ENCODE results near the gene MCF2L2. TPM values are rescaled to one million over a fixed set of nuclear protein-coding genes. Genes with fewer than 3 reads are reported as not detected.

Gene MCF2L2
- total and polyA plus RNA-seq, 9 donors: 0.09 to 0.56 (median 0.24) TPM

DNA sequence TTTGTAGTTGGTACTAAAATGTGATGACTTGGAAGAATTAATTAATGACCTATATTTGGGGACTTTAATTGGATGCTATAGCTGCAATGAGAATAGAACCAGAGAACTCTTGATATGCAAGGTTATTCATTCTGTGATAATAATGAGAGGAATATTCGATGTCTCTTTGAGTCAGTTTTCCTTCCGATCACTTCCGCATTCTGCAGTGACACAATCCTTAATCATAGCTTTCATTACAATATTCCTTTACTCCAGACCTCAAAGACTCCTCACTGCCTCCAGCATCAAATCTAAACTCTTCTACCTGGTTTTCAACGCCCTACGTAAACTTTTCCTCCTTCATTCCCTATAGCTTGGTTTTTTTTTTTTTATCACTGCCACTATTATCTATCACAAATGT is 153.8 kb downstream of the MCF2L2 start:
- DNase-seq: no peak
- no peaks in the 10 kb centered on the region for H3K27me3 ChIP-seq (ENCODE audit: control insufficient read depth, insufficient read depth, low read length)
- H3K27ac ChIP-seq (ENCODE audit: low read length): no peak overlapping the region
- H3K4me3 ChIP-seq (ENCODE audit: low read length): no peak overlapping the region
- H3K9me3 ChIP-seq (replicated peaks; ENCODE audit: control insufficient read depth, low read depth, low read length): no peaks in the 10 kb centered on the region
- H3K36me3 ChIP-seq (ENCODE audit: control insufficient read depth, insufficient read depth, low read length): peaks cover 3% of the 10 kb centered on the region
- H3K4me1 ChIP-seq (ENCODE audit: control insufficient read depth, insufficient read depth, low read length): peaks cover 3% of the 10 kb centered on the region
- WGBS (ENCODE audit: insufficient coverage): 89% methylated on average over 2 of the region's 5 CpGs

DNA sequence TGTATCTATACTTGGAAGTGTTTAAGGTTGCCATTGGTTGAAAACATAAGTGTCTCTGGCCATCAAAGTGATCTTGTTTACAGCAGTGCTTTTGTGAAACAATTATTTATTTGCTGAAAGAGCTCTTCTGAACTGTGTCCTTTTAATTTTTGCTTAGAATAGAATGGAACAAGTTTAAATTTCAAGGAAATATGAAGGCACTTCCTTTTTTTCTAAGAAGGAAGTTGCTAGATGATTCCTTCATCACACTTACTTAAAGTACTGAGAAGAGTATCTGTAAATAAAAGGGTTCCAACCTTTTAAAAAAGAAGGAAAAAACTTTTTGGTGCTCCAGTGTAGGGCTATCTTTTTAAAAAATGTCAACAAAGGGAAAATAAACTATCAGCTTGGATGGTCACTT is 155.6 kb downstream of the MCF2L2 start:
- H3K36me3 ChIP-seq (ENCODE audit: control insufficient read depth, insufficient read depth, low read length): peaks cover 3% of the 10 kb centered on the region
- H3K4me1 ChIP-seq (ENCODE audit: control insufficient read depth, insufficient read depth, low read length): peaks cover 3% of the 10 kb centered on the region
- no peak overlapping the region for H3K4me3 ChIP-seq (ENCODE audit: low read length)
- H3K9me3 ChIP-seq (replicated peaks; ENCODE audit: control insufficient read depth, low read depth, low read length): no peaks in the 10 kb centered on the region
- no peak overlapping the region for H3K27ac ChIP-seq (ENCODE audit: low read length)
- peak; percentile 35 for DNase-seq
- no peaks in the 10 kb centered on the region for H3K27me3 ChIP-seq (ENCODE audit: control insufficient read depth, insufficient read depth, low read length)

- H3K27ac ChIP-seq (ENCODE audit: low read length): no peak overlapping the region
- no peaks in the 10 kb centered on the region for H3K9me3 ChIP-seq (replicated peaks; ENCODE audit: control insufficient read depth, low read depth, low read length)
- H3K4me3 ChIP-seq (ENCODE audit: low read length): no peak overlapping the region
- H3K27me3 ChIP-seq (ENCODE audit: control insufficient read depth, insufficient read depth, low read length): no peaks in the 10 kb centered on the region
- peaks cover 5% of the 10 kb centered on the region for H3K4me1 ChIP-seq (ENCODE audit: control insufficient read depth, insufficient read depth, low read length)
- H3K36me3 ChIP-seq (ENCODE audit: control insufficient read depth, insufficient read depth, low read length): peaks cover 3% of the 10 kb centered on the region
- no CpG with 5 or more reads among the region's 3 CpGs for WGBS (ENCODE audit: insufficient coverage)
- no peak for DNase-seq
Observed at GRCh38 chr3:183272142-183272541, 156.3 kb downstream of the MCF2L2 start.

- no peak overlapping the region for H3K27ac ChIP-seq (ENCODE audit: low read length)
- H3K27me3 ChIP-seq (ENCODE audit: control insufficient read depth, insufficient read depth, low read length): no peaks in the 10 kb centered on the region
- peaks cover 11% of the 10 kb centered on the region for H3K4me1 ChIP-seq (ENCODE audit: control insufficient read depth, insufficient read depth, low read length)
- 91% methylated on average over 5 of the region's 7 CpGs for WGBS (ENCODE audit: insufficient coverage)
- no peak for DNase-seq
- H3K9me3 ChIP-seq (replicated peaks; ENCODE audit: control insufficient read depth, low read depth, low read length): no peaks in the 10 kb centered on the region
- no peak overlapping the region for H3K4me3 ChIP-seq (ENCODE audit: low read length)
- H3K36me3 ChIP-seq (ENCODE audit: control insufficient read depth, insufficient read depth, low read length): peaks cover 3% of the 10 kb centered on the region
Observed at GRCh38 chr3:183270344-183270743, 158.1 kb downstream of the MCF2L2 start.

DNA sequence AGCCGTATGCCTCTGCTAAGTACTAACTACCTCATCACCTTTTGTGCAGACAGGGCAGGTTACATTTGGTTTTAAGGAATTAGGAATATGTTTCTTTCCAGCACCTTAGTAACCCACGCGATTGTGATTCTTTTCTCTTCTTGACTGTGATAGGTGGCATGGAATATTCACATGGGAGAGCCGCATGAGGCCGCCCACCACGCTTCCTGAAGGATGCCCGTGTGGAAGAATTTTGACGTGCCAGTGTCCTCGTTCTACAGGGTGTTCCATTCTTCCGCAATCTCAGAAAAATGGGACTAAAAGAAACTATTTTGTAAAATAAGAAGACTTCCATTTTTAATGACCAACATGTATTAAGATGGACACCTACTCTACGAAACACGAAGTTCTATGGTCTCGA is 159.1 kb downstream of the MCF2L2 start:
- WGBS (ENCODE audit: insufficient coverage): 80% methylated on average over 1 of the region's 13 CpGs
- H3K27ac ChIP-seq (ENCODE audit: low read length): no peak overlapping the region
- H3K36me3 ChIP-seq (ENCODE audit: control insufficient read depth, insufficient read depth, low read length): peaks cover 3% of the 10 kb centered on the region
- DNase-seq: no peak
- no peak overlapping the region for H3K4me3 ChIP-seq (ENCODE audit: low read length)
- H3K9me3 ChIP-seq (replicated peaks; ENCODE audit: control insufficient read depth, low read depth, low read length): no peaks in the 10 kb centered on the region
- H3K4me1 ChIP-seq (ENCODE audit: control insufficient read depth, insufficient read depth, low read length): peaks cover 15% of the 10 kb centered on the region
- H3K27me3 ChIP-seq (ENCODE audit: control insufficient read depth, insufficient read depth, low read length): no peaks in the 10 kb centered on the region

- Histone ChIP-seq H3K4me1 (ENCODE audit: control insufficient read depth, insufficient read depth, low read length) (peaks cover 15% of the 10 kb centered on the region), H3K4me3 (ENCODE audit: low read length) (no peak overlapping the region), H3K9me3 (replicated peaks; ENCODE audit: control insufficient read depth, low read depth, low read length) (no peaks in the 10 kb centered on the region), H3K27ac (ENCODE audit: low read length) (no peak overlapping the region), H3K36me3 (ENCODE audit: control insufficient read depth, insufficient read depth, low read length) (peaks cover 3% of the 10 kb centered on the region), H3K27me3 (ENCODE audit: control insufficient read depth, insufficient read depth, low read length) (no peaks in the 10 kb centered on the region)
- no peak for DNase-seq
- WGBS (ENCODE audit: insufficient coverage): 64% methylated on average over 4 of the region's 5 CpGs
Observed at GRCh38 chr3:183268366-183268765, 160.1 kb downstream of the MCF2L2 start.

- H3K27me3 ChIP-seq (ENCODE audit: control insufficient read depth, insufficient read depth, low read length): no peaks in the 10 kb centered on the region
- no peak overlapping the region for H3K4me3 ChIP-seq (ENCODE audit: low read length)
- H3K36me3 ChIP-seq (ENCODE audit: control insufficient read depth, insufficient read depth, low read length): peaks cover 3% of the 10 kb centered on the region
- H3K4me1 ChIP-seq (ENCODE audit: control insufficient read depth, insufficient read depth, low read length): peaks cover 15% of the 10 kb centered on the region
- no peak for DNase-seq
- H3K27ac ChIP-seq (ENCODE audit: low read length): no peak overlapping the region
- 85% methylated on average over 4 of the region's 5 CpGs for WGBS (ENCODE audit: insufficient coverage)
- H3K9me3 ChIP-seq (replicated peaks; ENCODE audit: control insufficient read depth, low read depth, low read length): no peaks in the 10 kb centered on the region
Observed at GRCh38 chr3:183267140-183267539, 161.3 kb downstream of the MCF2L2 start.

- DNase-seq: no peak
- Histone ChIP-seq H3K27ac (ENCODE audit: low read length) (peak overlapping the region; percentile 65), H3K4me3 (ENCODE audit: low read length) (no peak overlapping the region), H3K4me1 (ENCODE audit: control insufficient read depth, insufficient read depth, low read length) (peaks cover 15% of the 10 kb centered on the region), H3K27me3 (ENCODE audit: control insufficient read depth, insufficient read depth, low read length) (no peaks in the 10 kb centered on the region), H3K9me3 (replicated peaks; ENCODE audit: control insufficient read depth, low read depth, low read length) (no peaks in the 10 kb centered on the region), H3K36me3 (ENCODE audit: control insufficient read depth, insufficient read depth, low read length) (peaks cover 3% of the 10 kb centered on the region)
- WGBS (ENCODE audit: insufficient coverage): no CpG with 5 or more reads among the region's 3 CpGs
Observed at GRCh38 chr3:183266454-183266853, 162.0 kb downstream of the MCF2L2 start.

DNA sequence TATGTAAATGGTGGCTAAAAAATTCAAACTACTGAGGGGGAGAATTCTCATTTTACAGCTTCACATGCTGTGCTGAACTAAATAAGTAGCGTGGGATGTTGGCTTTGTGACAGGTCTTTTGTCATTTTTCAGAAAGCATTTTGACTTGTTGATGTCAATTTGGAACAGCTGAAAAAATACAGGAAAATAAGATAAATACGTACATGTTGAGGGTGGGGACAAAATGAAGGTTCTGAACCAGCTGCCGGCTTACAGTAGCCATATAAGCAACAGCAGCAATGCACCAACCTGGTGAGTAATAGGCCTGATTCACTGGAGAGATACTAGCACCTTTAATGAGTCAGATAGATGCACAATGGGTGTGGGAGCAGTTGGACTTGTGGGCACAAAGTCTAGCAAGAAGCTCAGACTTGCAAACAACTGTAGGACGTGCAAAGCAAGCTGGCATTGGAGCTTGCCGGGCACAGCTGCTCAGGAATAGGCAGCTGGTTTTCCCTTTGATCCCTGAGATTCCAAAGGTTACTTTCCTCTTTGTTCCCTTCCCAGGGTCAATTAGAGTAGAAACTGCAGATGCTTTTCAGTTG is 162.5 kb downstream of the MCF2L2 start:
- H3K4me3 ChIP-seq (ENCODE audit: low read length): no peak overlapping the region
- no peaks in the 10 kb centered on the region for H3K9me3 ChIP-seq (replicated peaks; ENCODE audit: control insufficient read depth, low read depth, low read length)
- DNase-seq: peak; percentile 44
- peaks cover 15% of the 10 kb centered on the region for H3K4me1 ChIP-seq (ENCODE audit: control insufficient read depth, insufficient read depth, low read length)
- WGBS (ENCODE audit: insufficient coverage): 77% methylated on average over 5 of the region's 5 CpGs
- H3K36me3 ChIP-seq (ENCODE audit: control insufficient read depth, insufficient read depth, low read length): peaks cover 3% of the 10 kb centered on the region
- H3K27ac ChIP-seq (ENCODE audit: low read length): peak overlapping the region; percentile 50
- H3K27me3 ChIP-seq (ENCODE audit: control insufficient read depth, insufficient read depth, low read length): no peaks in the 10 kb centered on the region

DNA sequence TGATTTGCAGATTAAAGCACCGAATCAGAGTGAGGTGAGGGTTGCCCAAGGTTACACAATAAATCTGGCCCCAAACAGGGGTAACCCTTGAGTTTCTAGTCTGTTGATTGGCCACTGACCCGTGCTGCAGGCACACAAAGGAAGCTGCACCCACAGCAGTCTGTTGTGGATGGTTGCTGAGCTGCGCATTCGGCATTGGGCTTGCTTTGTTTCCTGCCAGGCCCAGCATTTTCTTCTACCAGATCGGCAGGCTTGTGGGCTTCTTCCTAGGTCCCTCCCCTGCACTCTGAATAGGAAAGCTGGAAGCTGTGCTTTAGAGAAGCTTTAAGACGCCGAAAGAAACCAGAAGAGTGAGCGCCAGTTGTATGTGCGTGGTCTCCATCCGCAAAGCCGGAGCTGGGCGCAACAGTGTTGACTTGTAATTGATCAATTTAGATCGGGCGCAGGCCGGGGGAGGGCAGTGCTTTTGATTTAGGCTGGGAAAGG is 163.2 kb downstream of the MCF2L2 start:
- WGBS (ENCODE audit: insufficient coverage): 44% methylated on average over 13 of the region's 15 CpGs
- Histone ChIP-seq H3K27ac (ENCODE audit: low read length) (peak overlapping the region; percentile 50), H3K4me3 (ENCODE audit: low read length) (no peak overlapping the region), H3K27me3 (ENCODE audit: control insufficient read depth, insufficient read depth, low read length) (no peaks in the 10 kb centered on the region), H3K4me1 (ENCODE audit: control insufficient read depth, insufficient read depth, low read length) (peaks cover 15% of the 10 kb centered on the region), H3K9me3 (replicated peaks; ENCODE audit: control insufficient read depth, low read depth, low read length) (no peaks in the 10 kb centered on the region), H3K36me3 (ENCODE audit: control insufficient read depth, insufficient read depth, low read length) (peaks cover 3% of the 10 kb centered on the region)
- peak; percentile 72 for DNase-seq

DNA sequence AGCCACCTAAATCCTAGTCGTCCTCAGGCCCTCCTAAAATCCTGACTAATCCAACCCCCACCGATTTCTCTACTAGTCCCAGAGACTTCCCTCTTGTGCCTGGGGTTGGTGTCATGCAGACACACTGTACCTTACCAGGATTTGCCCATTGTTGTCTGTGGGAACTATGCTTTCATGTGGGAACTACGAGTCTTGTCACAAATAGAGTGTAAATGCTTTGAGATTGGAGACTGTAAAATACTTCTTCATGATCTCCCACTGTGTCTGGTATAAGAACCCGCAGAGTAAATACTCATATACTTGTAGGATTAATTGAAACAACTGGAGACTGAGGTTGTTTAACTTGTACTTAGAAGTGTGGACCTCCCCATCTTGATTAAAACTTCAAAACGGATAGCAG is 164.2 kb downstream of the MCF2L2 start:
- 67% methylated on average over 1 of the region's 5 CpGs for WGBS (ENCODE audit: insufficient coverage)
- no peak overlapping the region for H3K4me3 ChIP-seq (ENCODE audit: low read length)
- no peak for DNase-seq
- H3K36me3 ChIP-seq (ENCODE audit: control insufficient read depth, insufficient read depth, low read length): no peaks in the 10 kb centered on the region
- no peaks in the 10 kb centered on the region for H3K27me3 ChIP-seq (ENCODE audit: control insufficient read depth, insufficient read depth, low read length)
- peaks cover 15% of the 10 kb centered on the region for H3K4me1 ChIP-seq (ENCODE audit: control insufficient read depth, insufficient read depth, low read length)
- H3K27ac ChIP-seq (ENCODE audit: low read length): no peak overlapping the region
- no peaks in the 10 kb centered on the region for H3K9me3 ChIP-seq (replicated peaks; ENCODE audit: control insufficient read depth, low read depth, low read length)
